IMR-90 (cell line): Measurements from ENCODE around the gene KLKB1. TPM values are rescaled to one million over a fixed set of nuclear protein-coding genes. Genes with fewer than 3 reads are reported as not detected.

Experiments
- ATAC-seq: fragments of 200-7000 bp; cut with Tn5 transposase; 2 replicates; pipeline ENCODE4 v1.9.1; 2020; ENCODE audit warnings: low read depth, mild to moderate bottlenecking, moderate library complexity
- BruUV-seq: library from RNA; stranded (reverse); fragments of 400-500 nt; replicated peaks from 2 replicates; lab custom pipeline; 2021; lab: Mats Ljungman, UMichigan
- CTCF ChIA-PET: fragments of 300-600 bp; formaldehyde crosslinking; extraction: SDS; loops from one replicate; lab custom pipeline; 2021; ENCODE audit warnings: antibody characterized with exemption; lab: Yijun Ruan, JAX
- POLR2A ChIA-PET: fragments of 300-600 bp; sonication (Branson Sonifier 250); formaldehyde crosslinking; loops from one replicate; lab custom pipeline; 2022; ENCODE audit warnings: antibody characterized with exemption; ENCODE audit not compliant: unreplicated experiment; lab: Charles Lee
- DNase-seq: peaks from one replicate; pipeline ENCODE4 v3.0.0; 2013
- H2AFZ ChIP-seq: replicated peaks from 2 replicates; pipeline ENCODE3; 2013; ENCODE audit warnings: low read length, mild to moderate bottlenecking; ENCODE audit not compliant: poor library complexity
- H2AK5ac ChIP-seq: 2 replicates; pipeline ENCODE4 v1.6.1; 2013; ENCODE audit warnings: low read depth, low read length, inconsistent platforms
- H2AK9ac ChIP-seq: replicated peaks from 2 replicates; pipeline ENCODE3; 2013; ENCODE audit warnings: mild to moderate bottlenecking, low read depth, low read length, moderate library complexity; ENCODE audit not compliant: poor library complexity
- H2BK120ac ChIP-seq: 2 replicates; pipeline ENCODE4 v1.6.1; 2013; ENCODE audit warnings: low read depth, low read length, inconsistent platforms
- H2BK15ac ChIP-seq: 3 replicates; pipeline ENCODE4 v1.6.1; 2013; ENCODE audit warnings: low read depth, low read length, inconsistent platforms
- H2BK20ac ChIP-seq: 2 replicates; pipeline ENCODE4 v1.6.1; 2013; ENCODE audit warnings: low read depth, mild to moderate bottlenecking, inconsistent platforms, low read length, moderate library complexity
- H2BK5ac ChIP-seq: 2 replicates; pipeline ENCODE4 v1.6.1; 2013; ENCODE audit warnings: mild to moderate bottlenecking, low read depth, low read length, inconsistent platforms; ENCODE audit not compliant: poor library complexity, severe bottlenecking
- H3K14ac ChIP-seq: replicated peaks from 2 replicates; pipeline ENCODE4 v1.6.1; 2013; ENCODE audit warnings: low read depth, low read length, inconsistent platforms
- H3K18ac ChIP-seq: 2 replicates; pipeline ENCODE4 v1.6.1; 2013; ENCODE audit warnings: low read depth, low read length, control low read depth
- H3K23ac ChIP-seq: 2 replicates; pipeline ENCODE4 v1.6.1; 2013; ENCODE audit warnings: low read depth, low read length, inconsistent platforms
- H3K27ac ChIP-seq: 2 replicates; pipeline ENCODE4 v1.5.1; 2013; ENCODE audit warnings: mild to moderate bottlenecking, control low read depth, low read length; ENCODE audit not compliant: insufficient read depth
- H3K27me3 ChIP-seq: 2 replicates; pipeline ENCODE4 v1.6.1; 2013; ENCODE audit warnings: low read length; ENCODE audit not compliant: control insufficient read depth, insufficient read depth
- H3K36me3 ChIP-seq: 2 replicates; pipeline ENCODE4 v1.6.1; 2013; ENCODE audit warnings: low read length, mixed read lengths; ENCODE audit not compliant: control insufficient read depth, insufficient read depth
- H3K4ac ChIP-seq: 2 replicates; pipeline ENCODE4 v1.6.1; 2013; ENCODE audit warnings: low read depth, low read length, inconsistent platforms
- H3K4me1 ChIP-seq: 2 replicates; pipeline ENCODE4 v1.6.1; 2013; ENCODE audit warnings: low read length, mixed read lengths; ENCODE audit not compliant: control insufficient read depth, insufficient read depth
- H3K4me2 ChIP-seq: 2 replicates; pipeline ENCODE4 v1.6.1; 2013; ENCODE audit warnings: low read depth, mild to moderate bottlenecking, control low read depth, low read length, moderate library complexity
- H3K4me3 ChIP-seq: 2 replicates; pipeline ENCODE4 v1.5.1; 2013; ENCODE audit warnings: low read depth, mild to moderate bottlenecking, control low read depth, low read length, moderate library complexity; ENCODE audit not compliant: insufficient read depth
- H3K56ac ChIP-seq: 2 replicates; pipeline ENCODE4 v1.6.1; 2013; ENCODE audit warnings: low read length, inconsistent platforms; ENCODE audit not compliant: insufficient read depth; ENCODE audit errors: extremely low read depth
- H3K79me1 ChIP-seq, 2 experiments: 2 replicates each; pipeline ENCODE4 v1.6.1; 2013; ENCODE audit warnings: low read length in 2 of 2, inconsistent platforms in 1 of 2, low read depth in 1 of 2
- H3K9ac ChIP-seq: 2 replicates; pipeline ENCODE4 v1.6.1; 2013; ENCODE audit warnings: low read depth, low read length, control low read depth
- H3K9me1 ChIP-seq: 2 replicates; pipeline ENCODE4 v1.6.1; 2013; ENCODE audit warnings: low read length, inconsistent platforms; ENCODE audit not compliant: insufficient read depth
- H3K9me3 ChIP-seq: 2 replicates; pipeline ENCODE4 v1.6.1; 2013; ENCODE audit warnings: low read length; ENCODE audit not compliant: control insufficient read depth, insufficient read depth
- H4K20me1 ChIP-seq: 2 replicates; pipeline ENCODE4 v1.6.1; 2013; ENCODE audit warnings: low read length, inconsistent platforms; ENCODE audit not compliant: insufficient read depth
- H4K5ac ChIP-seq: 2 replicates; pipeline ENCODE4 v1.6.1; 2013; ENCODE audit warnings: mild to moderate bottlenecking, low read depth, low read length, control low read depth
- H4K8ac ChIP-seq, 2 experiments: 2 replicates each; pipeline ENCODE4 v1.6.1; 2013; ENCODE audit warnings: low read depth in 2 of 2, low read length in 2 of 2, control low read depth in 1 of 2, inconsistent platforms in 1 of 2
- H4K91ac ChIP-seq: 2 replicates; pipeline ENCODE4 v1.6.1; 2013; ENCODE audit warnings: low read depth, low read length, inconsistent platforms; ENCODE audit not compliant: insufficient read depth
- BHLHE40 ChIP-seq: fragments of 150-350 bp; IDR thresholded peaks from 2 replicates; pipeline ENCODE4 v1.6.1; 2016; ENCODE audit warnings: mild to moderate bottlenecking, low read depth, low read length
- CEBPB ChIP-seq: IDR thresholded peaks from 2 replicates; pipeline ENCODE4 v1.6.1; 2012; ENCODE audit warnings: low read depth, low read length, improper control_type of control experiment
- CHD1 ChIP-seq: IDR thresholded peaks from 2 replicates; pipeline ENCODE4 v1.6.1; 2012; ENCODE audit warnings: low read depth, low read length, improper control_type of control experiment
- CTCF ChIP-seq: conservative IDR thresholded peaks from 2 replicates; pipeline ENCODE4 v1.5.1; 2012; ENCODE audit warnings: mild to moderate bottlenecking, low read depth, low read length, improper control_type of control experiment
- FOS ChIP-seq: fragments of 150-350 bp; IDR thresholded peaks from 2 replicates; pipeline ENCODE4 v1.6.1; 2016; ENCODE audit warnings: low read depth, low read length
- MAFK ChIP-seq: IDR thresholded peaks from 2 replicates; pipeline ENCODE4 v1.6.1; 2012; ENCODE audit warnings: low read depth, low read length, improper control_type of control experiment
- MAZ ChIP-seq: IDR thresholded peaks from 2 replicates; pipeline ENCODE4 v1.6.1; 2012; ENCODE audit warnings: low read depth, mild to moderate bottlenecking, low read length, improper control_type of control experiment, moderate library complexity, borderline replicate concordance
- MXI1 ChIP-seq: IDR thresholded peaks from 2 replicates; pipeline ENCODE4 v1.6.1; 2012; ENCODE audit warnings: low read depth, mild to moderate bottlenecking, low read length, moderate library complexity, borderline replicate concordance
- NFE2L2 ChIP-seq: fragments of 150-350 bp; IDR thresholded peaks from 2 replicates; pipeline ENCODE4 v1.6.1; 2016; ENCODE audit warnings: low read depth, mild to moderate bottlenecking, low read length
- POLR2A ChIP-seq: IDR thresholded peaks from 2 replicates; pipeline ENCODE4 v1.6.1; 2012; ENCODE audit warnings: mild to moderate bottlenecking, low read depth, low read length
- RAD21 ChIP-seq: IDR thresholded peaks from 2 replicates; pipeline ENCODE4 v1.6.1; 2012; ENCODE audit warnings: low read length, improper control_type of control experiment
- RCOR1 ChIP-seq: IDR thresholded peaks from 2 replicates; pipeline ENCODE4 v1.6.1; 2012; ENCODE audit warnings: mild to moderate bottlenecking, low read length, improper control_type of control experiment; ENCODE audit not compliant: insufficient replicate concordance
- RFX5 ChIP-seq: IDR thresholded peaks from 2 replicates; pipeline ENCODE4 v1.8.0; 2012; ENCODE audit warnings: low read depth, mild to moderate bottlenecking, low read length, moderate library complexity
- SMC3 ChIP-seq: fragments of 150-350 bp; IDR thresholded peaks from 2 replicates; pipeline ENCODE4 v1.6.1; 2016; ENCODE audit warnings: low read depth, mild to moderate bottlenecking, antibody characterized with exemption, low read length, moderate library complexity
- dilution Hi-C: fragments of 300-500 bp; cut with HindIII; formaldehyde crosslinking; loops from one replicate; pipeline ENCODE4 v1.14.3; 2018; ENCODE audit warnings: low sequenced_read_pairs; ENCODE audit not compliant: unreplicated experiment
- in situ Hi-C: fragments of 300-500 bp; cut with MboI; formaldehyde crosslinking; loops from 3 replicates; pipeline ENCODE4 v1.14.3; 2019; ENCODE audit warnings: low sequenced_read_pairs, inconsistent platforms, mixed read lengths
- intact Hi-C: fragments of 100-400 bp; cut with micrococcal nuclease; formaldehyde crosslinking; loops from 2 replicates; pipeline ENCODE4 v1.10.0; 2022
- polyA plus RNA-seq, 3 experiments: library from polyadenylated mRNA; depleted of rRNA; stranded (reverse); fragments of >200 nt; gene quantifications; 2 replicates each; pipeline ENCODE4 v1.2.3, GENCODE V29; 2012; ENCODE audit warnings: low replicate concordance in 1 of 3
- total RNA-seq: library from RNA; depleted of rRNA; stranded (reverse); fragments of >200 nt; gene quantifications from 2 replicates; pipeline ENCODE4 v1.2.3, GENCODE V29; 2012
- TF ChIP-seq, protein P1 (sequence below): fragments of 150-350 bp; IDR thresholded peaks from 2 replicates; pipeline ENCODE4 v1.6.1; 2016; ENCODE audit warnings: low read depth, mild to moderate bottlenecking, low read length, moderate library complexity, borderline replicate concordance
- TF ChIP-seq, protein P2 (sequence below): fragments of 150-350 bp; IDR thresholded peaks from 2 replicates; pipeline ENCODE4 v1.6.1; 2017; ENCODE audit warnings: mild to moderate bottlenecking, antibody characterized with exemption, low read length, low read depth

The KLKB1 gene
- total and polyA plus RNA-seq, 2 of the 4 experiments (the other 2 are of a cell fraction) = 0.03 TPM; not detected in 1

- no peak overlapping the region for H3K18ac ChIP-seq
- no peak overlapping the region for H2BK20ac ChIP-seq
- ChIA-PET POLR2A (no interaction called here), CTCF (interaction anchor here (0.6 to 1.1 kb wide), 2 partner anchors 10 to 88 kb away, joined by 3 read pairs; no protein-coding TSS in a partner anchor)
- in situ Hi-C loops (no loop called here), intact Hi-C loops (no loop called here), dilution Hi-C loops (no loop called here)
- no peak overlapping the region for H3K4me3 ChIP-seq
- no peak overlapping the region for H4K8ac ChIP-seq
- no peaks in the 10 kb centered on the region for H4K20me1 ChIP-seq
- H2AK5ac ChIP-seq = no peak overlapping the region
- ATAC-seq (no peak), DNase-seq (no peak)
- H3K4me1 ChIP-seq = no peaks in the 10 kb centered on the region
- H3K9ac ChIP-seq = no peak overlapping the region
- H2BK5ac ChIP-seq = no peak overlapping the region
- H3K9me3 ChIP-seq = no peaks in the 10 kb centered on the region
- H3K9me1 ChIP-seq = no peaks in the 10 kb centered on the region
- no peaks in the 10 kb centered on the region for H3K27me3 ChIP-seq
- H3K14ac ChIP-seq = no peak overlapping the region
- TF ChIP-seq, protein P1, sequence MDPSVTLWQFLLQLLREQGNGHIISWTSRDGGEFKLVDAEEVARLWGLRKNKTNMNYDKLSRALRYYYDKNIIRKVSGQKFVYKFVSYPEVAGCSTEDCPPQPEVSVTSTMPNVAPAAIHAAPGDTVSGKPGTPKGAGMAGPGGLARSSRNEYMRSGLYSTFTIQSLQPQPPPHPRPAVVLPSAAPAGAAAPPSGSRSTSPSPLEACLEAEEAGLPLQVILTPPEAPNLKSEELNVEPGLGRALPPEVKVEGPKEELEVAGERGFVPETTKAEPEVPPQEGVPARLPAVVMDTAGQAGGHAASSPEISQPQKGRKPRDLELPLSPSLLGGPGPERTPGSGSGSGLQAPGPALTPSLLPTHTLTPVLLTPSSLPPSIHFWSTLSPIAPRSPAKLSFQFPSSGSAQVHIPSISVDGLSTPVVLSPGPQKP = no peak
- TF ChIP-seq CTCF (no peak), CHD1 (no peak), POLR2A (no peak), FOS (no peak), RFX5 (no peak), CEBPB (no peak), NFE2L2 (no peak), MAFK (no peak), RAD21 (no peak), MAZ (no peak), RCOR1 (no peak), MXI1 (no peak), BHLHE40 (no peak), SMC3 (no peak)
- TF ChIP-seq, protein P2, sequence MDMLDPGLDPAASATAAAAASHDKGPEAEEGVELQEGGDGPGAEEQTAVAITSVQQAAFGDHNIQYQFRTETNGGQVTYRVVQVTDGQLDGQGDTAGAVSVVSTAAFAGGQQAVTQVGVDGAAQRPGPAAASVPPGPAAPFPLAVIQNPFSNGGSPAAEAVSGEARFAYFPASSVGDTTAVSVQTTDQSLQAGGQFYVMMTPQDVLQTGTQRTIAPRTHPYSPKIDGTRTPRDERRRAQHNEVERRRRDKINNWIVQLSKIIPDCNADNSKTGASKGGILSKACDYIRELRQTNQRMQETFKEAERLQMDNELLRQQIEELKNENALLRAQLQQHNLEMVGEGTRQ = no peak
- H3K27ac ChIP-seq = no peak overlapping the region
- H2BK15ac ChIP-seq = no peak overlapping the region
- BruUV-seq = no TSS peak
- H3K4me2 ChIP-seq = no peak overlapping the region
- H4K91ac ChIP-seq = no peak overlapping the region
- no peak overlapping the region for H3K56ac ChIP-seq
- no peaks in the 10 kb centered on the region for H3K36me3 ChIP-seq
- no peaks in the 10 kb centered on the region for H3K79me1 ChIP-seq
- no peak overlapping the region for H2AFZ ChIP-seq
- H3K4ac ChIP-seq = no peak overlapping the region
- no peak overlapping the region for H3K23ac ChIP-seq
- H4K5ac ChIP-seq = no peak overlapping the region
- no peak overlapping the region for H2AK9ac ChIP-seq
- H2BK120ac ChIP-seq = no peak overlapping the region
These were observed 1.5 kb upstream of the KLKB1 start for GRCh38 chr4:186225848-186226247.
